OCI-LY1 (cell line): ENCODE results near the gene ADCY4.

ENCODE experiments used
- H2AFZ ChIP-seq: fragments of 200-600 bp; sonication (generic), shearing (Covaris generic); 2 replicates; pipeline ENCODE4 v1.6.0; 2014; ENCODE audit warnings: antibody characterized with exemption, mild to moderate bottlenecking, low read length
- H3F3A ChIP-seq: fragments of 200-600 bp; sonication (generic), shearing (Covaris generic); 2 replicates; pipeline ENCODE4 v1.6.0; 2014; ENCODE audit warnings: mild to moderate bottlenecking, antibody characterized with exemption, low read length, moderate library complexity; ENCODE audit not compliant: insufficient read depth
- H3K27ac ChIP-seq: fragments of 200-600 bp; sonication (generic); 2 replicates; pipeline ENCODE4 v1.5.1; 2014; ENCODE audit warnings: low read length, mixed run types, mild to moderate bottlenecking, low read depth; ENCODE audit not compliant: poor library complexity, severe bottlenecking
- H3K27me3 ChIP-seq: fragments of 200-600 bp; sonication (generic); 2 replicates; pipeline ENCODE4 v1.6.0; 2014; ENCODE audit warnings: antibody characterized with exemption, mild to moderate bottlenecking, low read length, moderate library complexity; ENCODE audit not compliant: insufficient read depth
- H3K36me3 ChIP-seq: fragments of 200-600 bp; sonication (generic); 2 replicates; pipeline ENCODE4 v1.6.1; 2014; ENCODE audit warnings: mild to moderate bottlenecking, antibody characterized with exemption, low read length, moderate library complexity, mixed read lengths; ENCODE audit not compliant: insufficient read depth
- H3K4me1 ChIP-seq: fragments of 200-600 bp; sonication (generic); 2 replicates; pipeline ENCODE4 v1.5.1; 2014; ENCODE audit warnings: mild to moderate bottlenecking, low read length, moderate library complexity; ENCODE audit not compliant: insufficient read depth, severe bottlenecking
- H3K4me2 ChIP-seq: fragments of 200-600 bp; sonication (generic), shearing (Covaris generic); 2 replicates; pipeline ENCODE4 v1.6.1; 2014; ENCODE audit warnings: low read length
- H3K4me3 ChIP-seq: fragments of 200-600 bp; sonication (generic); 2 replicates; pipeline ENCODE4 v1.5.1; 2014; ENCODE audit warnings: low read length, low read depth, mild to moderate bottlenecking, mixed read lengths; ENCODE audit not compliant: poor library complexity, severe bottlenecking
- H3K79me2 ChIP-seq: fragments of 200-600 bp; shearing (Covaris generic); 2 replicates; pipeline ENCODE4 v1.6.1; 2016; ENCODE audit warnings: mixed run types, low read length, mixed read lengths; ENCODE audit not compliant: insufficient read depth
- H3K9ac ChIP-seq: fragments of 200-600 bp; sonication (generic), shearing (Covaris generic); 2 replicates; pipeline ENCODE4 v1.6.1; 2014; ENCODE audit warnings: mild to moderate bottlenecking, low read length, mixed read lengths
- H3K9me2 ChIP-seq: fragments of 200-600 bp; sonication (generic), shearing (Covaris generic); 2 replicates; pipeline ENCODE4 v1.6.1; 2014; ENCODE audit warnings: low read depth, mild to moderate bottlenecking, low read length, mixed read lengths
- H3K9me3 ChIP-seq: fragments of 200-600 bp; shearing (Covaris generic); 2 replicates; pipeline ENCODE4 v1.6.1; 2014; ENCODE audit warnings: low read length, mixed read lengths
- H4K20me1 ChIP-seq: fragments of 200-600 bp; sonication (generic), shearing (Covaris generic); 2 replicates; pipeline ENCODE4 v1.6.0; 2016; ENCODE audit warnings: mild to moderate bottlenecking, low read length; ENCODE audit not compliant: insufficient read depth
- CTCF ChIP-seq: fragments of 200-600 bp; sonication (generic), shearing (Covaris generic); IDR thresholded peaks from 2 replicates; pipeline ENCODE4 v1.5.1; 2017; ENCODE audit warnings: mild to moderate bottlenecking, antibody characterized with exemption, low read length, moderate library complexity, mixed read lengths
- EZH2 ChIP-seq: fragments of 200-600 bp; sonication (generic), shearing (Covaris generic); IDR thresholded peaks from 2 replicates; pipeline ENCODE4 v1.8.0; 2017; ENCODE audit warnings: borderline replicate concordance, mixed run types, mild to moderate bottlenecking, antibody characterized with exemption, low read length, moderate library complexity, mixed read lengths

ADCY4 gene

GRCh38 chr14:24363401-24363800 is 28.5 kb upstream of the ADCY4 start:
- Histone ChIP-seq H3K4me1 (peaks cover 24% of the 10 kb centered on the region), H3K27me3 (no peaks in the 10 kb centered on the region), H3K79me2 (no peaks in the 10 kb centered on the region), H3K9ac (no peak overlapping the region), H3K4me2 (no peak overlapping the region), H4K20me1 (no peaks in the 10 kb centered on the region), H3K9me2 (no peaks in the 10 kb centered on the region), H3K9me3 (no peaks in the 10 kb centered on the region), H3F3A (no peaks in the 10 kb centered on the region), H3K27ac (no peak overlapping the region), H3K36me3 (no peaks in the 10 kb centered on the region), H3K4me3 (no peak overlapping the region), H2AFZ (no peak overlapping the region)
- no peak for TF ChIP-seq EZH2
- TF ChIP-seq CTCF = no peak

GRCh38 chr14:24362241-24362960 is 27.5 kb upstream of the ADCY4 start:
- H4K20me1 ChIP-seq = no peaks in the 10 kb centered on the region
- H3K4me3 ChIP-seq = no peak overlapping the region
- no peaks in the 10 kb centered on the region for H3K27me3 ChIP-seq
- H3K27ac ChIP-seq = no peak overlapping the region
- no peak overlapping the region for H3K4me2 ChIP-seq
- TF ChIP-seq CTCF (no peak), EZH2 (no peak)
- H3K36me3 ChIP-seq = no peaks in the 10 kb centered on the region
- H3K4me1 ChIP-seq = peaks cover 16% of the 10 kb centered on the region
- H2AFZ ChIP-seq = no peak overlapping the region
- no peaks in the 10 kb centered on the region for H3F3A ChIP-seq
- H3K9me3 ChIP-seq = no peaks in the 10 kb centered on the region
- H3K9ac ChIP-seq = no peak overlapping the region
- no peaks in the 10 kb centered on the region for H3K9me2 ChIP-seq
- H3K79me2 ChIP-seq = no peaks in the 10 kb centered on the region

- Histone ChIP-seq H2AFZ (no peak overlapping the region), H3K9me3 (no peaks in the 10 kb centered on the region), H3K4me1 (peaks cover 13% of the 10 kb centered on the region), H3K9me2 (no peaks in the 10 kb centered on the region), H3K9ac (no peak overlapping the region), H3F3A (no peaks in the 10 kb centered on the region), H3K27me3 (no peaks in the 10 kb centered on the region), H3K36me3 (no peaks in the 10 kb centered on the region), H3K4me3 (no peak overlapping the region), H3K27ac (no peak overlapping the region), H3K79me2 (no peaks in the 10 kb centered on the region), H4K20me1 (no peaks in the 10 kb centered on the region), H3K4me2 (no peak overlapping the region)
- no peak for TF ChIP-seq EZH2
- no peak for TF ChIP-seq CTCF
These were observed 26.5 kb upstream of the ADCY4 start for GRCh38 chr14:24361326-24361725.
